SU-DHL-6 (cell line): Measurements from ENCODE around the gene P3H4.

Experiments used
- H2AFZ ChIP-seq: fragments of 200-600 bp; sonication (generic); 2 replicates; pipeline ENCODE4 v1.6.1; 2014; ENCODE audit warnings: low read depth, mild to moderate bottlenecking, moderate library complexity, mixed read lengths, antibody characterized with exemption, low read length; ENCODE audit not compliant: severe bottlenecking
- H3F3A ChIP-seq: fragments of 200-600 bp; shearing (Covaris generic); 2 replicates; pipeline ENCODE4 v1.6.0; 2016; ENCODE audit warnings: antibody characterized with exemption, mild to moderate bottlenecking; ENCODE audit not compliant: insufficient read depth
- H3K27ac ChIP-seq: fragments of 200-600 bp; sonication (generic); 2 replicates; pipeline ENCODE4 v1.5.1; 2016; ENCODE audit warnings: low read depth, mild to moderate bottlenecking, low read length, moderate library complexity, mixed read lengths
- H3K27me3 ChIP-seq: fragments of 200-600 bp; sonication (generic), shearing (Covaris generic); 2 replicates; pipeline ENCODE4 v1.6.0; 2014; ENCODE audit warnings: mild to moderate bottlenecking, low read length
- H3K36me3 ChIP-seq: fragments of 200-600 bp; sonication (generic); 2 replicates; pipeline ENCODE4 v1.6.1; 2014; ENCODE audit warnings: mild to moderate bottlenecking, low read length, mixed read lengths
- H3K4me2 ChIP-seq: fragments of 300-600, 200-600 bp; shearing (Covaris generic), sonication (generic); 2 replicates; pipeline ENCODE4 v1.6.0; 2014; ENCODE audit warnings: low read length, low read depth, mild to moderate bottlenecking; ENCODE audit not compliant: poor library complexity, severe bottlenecking
- H3K4me3 ChIP-seq: fragments of 200-600 bp; sonication (generic); 2 replicates; pipeline ENCODE4 v1.5.1; 2014; ENCODE audit warnings: antibody characterized with exemption, low read length, mild to moderate bottlenecking, mixed read lengths; ENCODE audit not compliant: insufficient read depth, poor library complexity, severe bottlenecking
- H3K79me2 ChIP-seq: fragments of 200-600 bp; sonication (generic); 2 replicates; pipeline ENCODE4 v1.6.1; 2014; ENCODE audit warnings: mild to moderate bottlenecking, low read length, moderate library complexity; ENCODE audit not compliant: insufficient read depth
- H3K9ac ChIP-seq: fragments of 200-600 bp; sonication (generic); 2 replicates; pipeline ENCODE4 v1.7.0; 2014; ENCODE audit warnings: mild to moderate bottlenecking, low read length
- H3K9me2 ChIP-seq: fragments of 200-600 bp; sonication (generic); replicated peaks from 2 replicates; pipeline ENCODE4 v1.6.1; 2014; ENCODE audit warnings: low read length; ENCODE audit not compliant: insufficient read depth
- H3K9me3 ChIP-seq: fragments of 200-600 bp; sonication (generic); 2 replicates; pipeline ENCODE4 v1.6.1; 2014; ENCODE audit warnings: low read length, mixed read lengths; ENCODE audit not compliant: insufficient read depth
- H4K20me1 ChIP-seq: fragments of 200-600 bp; sonication (generic); 2 replicates; pipeline ENCODE4 v1.6.1; 2014; ENCODE audit warnings: low read depth, mild to moderate bottlenecking, antibody characterized with exemption, low read length, moderate library complexity, mixed read lengths
- EZH2phosphoT487 ChIP-seq: fragments of 200-600 bp; sonication (generic), shearing (Covaris generic); conservative IDR thresholded peaks from 2 replicates; pipeline ENCODE4 v1.6.1; 2018; ENCODE audit warnings: mild to moderate bottlenecking, antibody characterized with exemption, low read length, moderate library complexity, mixed read lengths
- TF ChIP-seq, protein P1 (sequence below): fragments of 200-600 bp; sonication (generic); IDR thresholded peaks from one replicate; pipeline ENCODE4 v1.5.1; 2017; ENCODE audit warnings: antibody characterized with exemption, mild to moderate bottlenecking, low read length, moderate library complexity; ENCODE audit not compliant: insufficient read depth, poor library complexity, severe bottlenecking

The P3H4 gene

DNA sequence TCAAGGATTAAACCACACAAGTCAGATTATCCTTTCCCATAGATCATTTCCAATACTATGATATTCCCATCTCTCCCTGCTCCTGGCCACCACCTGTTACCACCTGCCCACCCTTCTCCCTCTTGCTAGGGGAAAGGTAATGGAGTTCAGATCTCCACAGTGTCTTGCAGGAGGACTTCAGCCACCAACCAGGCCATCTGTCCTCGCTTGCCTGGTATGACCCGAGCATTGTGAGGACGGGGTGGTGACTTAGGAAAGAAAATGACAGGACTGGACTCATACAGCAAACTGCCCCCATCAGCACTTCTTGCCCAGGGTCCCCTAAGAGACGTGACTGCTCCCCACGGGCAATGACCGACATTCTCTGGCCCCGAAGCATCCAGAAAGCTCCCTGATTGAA is 11.8 kb upstream of the P3H4 start:
- no peak overlapping the region for H3K9ac ChIP-seq
- no peak overlapping the region for H3K4me3 ChIP-seq
- H3K4me2 ChIP-seq, result no peak overlapping the region
- H3K36me3 ChIP-seq, result 0 out of 2 replicates have a peak, but pooled peaks cover 2% of the 10 kb centered on the region
- H3K27ac ChIP-seq, result no peak overlapping the region
- H4K20me1 ChIP-seq, result no peaks in the 10 kb centered on the region
- H3K27me3 ChIP-seq, result no peaks in the 10 kb centered on the region
- no peak overlapping the region for H2AFZ ChIP-seq
- H3K9me3 ChIP-seq, result no peaks in the 10 kb centered on the region
- no peaks in the 10 kb centered on the region for H3K9me2 ChIP-seq
- TF ChIP-seq, protein P1, sequence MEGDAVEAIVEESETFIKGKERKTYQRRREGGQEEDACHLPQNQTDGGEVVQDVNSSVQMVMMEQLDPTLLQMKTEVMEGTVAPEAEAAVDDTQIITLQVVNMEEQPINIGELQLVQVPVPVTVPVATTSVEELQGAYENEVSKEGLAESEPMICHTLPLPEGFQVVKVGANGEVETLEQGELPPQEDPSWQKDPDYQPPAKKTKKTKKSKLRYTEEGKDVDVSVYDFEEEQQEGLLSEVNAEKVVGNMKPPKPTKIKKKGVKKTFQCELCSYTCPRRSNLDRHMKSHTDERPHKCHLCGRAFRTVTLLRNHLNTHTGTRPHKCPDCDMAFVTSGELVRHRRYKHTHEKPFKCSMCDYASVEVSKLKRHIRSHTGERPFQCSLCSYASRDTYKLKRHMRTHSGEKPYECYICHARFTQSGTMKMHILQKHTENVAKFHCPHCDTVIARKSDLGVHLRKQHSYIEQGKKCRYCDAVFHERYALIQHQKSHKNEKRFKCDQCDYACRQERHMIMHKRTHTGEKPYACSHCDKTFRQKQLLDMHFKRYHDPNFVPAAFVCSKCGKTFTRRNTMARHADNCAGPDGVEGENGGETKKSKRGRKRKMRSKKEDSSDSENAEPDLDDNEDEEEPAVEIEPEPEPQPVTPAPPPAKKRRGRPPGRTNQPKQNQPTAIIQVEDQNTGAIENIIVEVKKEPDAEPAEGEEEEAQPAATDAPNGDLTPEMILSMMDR, result no peak
- TF ChIP-seq EZH2phosphoT487, result no peak
- H3K79me2 ChIP-seq, result no peaks in the 10 kb centered on the region
- no peaks in the 10 kb centered on the region for H3F3A ChIP-seq

DNA sequence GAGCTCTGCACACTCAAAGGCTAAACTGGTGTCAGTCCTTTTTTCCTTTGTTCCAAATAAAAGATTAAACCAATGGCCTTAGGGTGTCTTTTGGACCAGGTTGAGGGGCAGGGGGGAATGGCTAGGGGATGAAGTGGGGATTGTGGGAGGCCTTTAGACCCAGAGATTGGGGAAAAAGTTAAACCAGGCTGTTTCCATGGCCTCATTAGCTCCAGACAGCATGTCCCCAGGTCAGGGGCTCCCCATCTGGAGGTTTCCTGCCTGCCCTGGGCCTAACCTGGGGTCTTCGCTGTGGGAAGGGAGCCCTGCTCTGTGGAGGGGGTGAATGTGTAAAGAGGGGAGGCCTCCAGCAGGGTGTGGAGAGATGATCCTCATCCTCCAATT is 11.4 kb upstream of the P3H4 start:
- Histone ChIP-seq H4K20me1 (no peaks in the 10 kb centered on the region), H3K27me3 (no peaks in the 10 kb centered on the region), H3K27ac (no peak overlapping the region), H3K79me2 (no peaks in the 10 kb centered on the region), H3K9me2 (no peaks in the 10 kb centered on the region), H2AFZ (no peak overlapping the region), H3K4me2 (no peak overlapping the region), H3K9me3 (no peaks in the 10 kb centered on the region), H3F3A (no peaks in the 10 kb centered on the region), H3K9ac (no peak overlapping the region), H3K4me3 (no peak overlapping the region), H3K36me3 (0 out of 2 replicates have a peak, but pooled peaks cover 2% of the 10 kb centered on the region)
- TF ChIP-seq EZH2phosphoT487, result no peak
- TF ChIP-seq, protein P1, result no peak

- Histone ChIP-seq H3K27me3 (no peaks in the 10 kb centered on the region), H3K9me3 (no peaks in the 10 kb centered on the region), H3K79me2 (no peaks in the 10 kb centered on the region), H4K20me1 (no peaks in the 10 kb centered on the region), H2AFZ (no peak overlapping the region), H3K27ac (no peak overlapping the region), H3K9me2 (no peaks in the 10 kb centered on the region), H3K4me3 (no peak overlapping the region), H3F3A (no peaks in the 10 kb centered on the region), H3K4me2 (no peak overlapping the region), H3K36me3 (no peaks in the 10 kb centered on the region), H3K9ac (no peak overlapping the region)
- no peak for TF ChIP-seq EZH2phosphoT487
- TF ChIP-seq, protein P1, result no peak
These were observed 10.7 kb upstream of the P3H4 start for GRCh38 chr17:41822216-41823140.
